NB4 (cell line): Measurements from ENCODE around the gene SMIM23.

ENCODE experiments used
- MAX ChIP-seq: IDR thresholded peaks from 2 replicates; pipeline ENCODE4 v1.6.1; 2011; ENCODE audit warnings: low read depth, low read length
- MYC ChIP-seq: IDR thresholded peaks from 2 replicates; pipeline ENCODE4 v1.6.1; 2011; ENCODE audit warnings: low read depth, low read length
- POLR2A ChIP-seq: IDR thresholded peaks from 2 replicates; pipeline ENCODE4 v1.6.1; 2011; ENCODE audit warnings: mild to moderate bottlenecking; ENCODE audit not compliant: insufficient read length; ENCODE audit errors: extremely low read depth
- TF ChIP-seq, protein P1 (sequence below): IDR thresholded peaks from one replicate; pipeline ENCODE4 v1.5.1; 2012; ENCODE audit warnings: low read depth, low read length

- TF ChIP-seq, protein P1, sequence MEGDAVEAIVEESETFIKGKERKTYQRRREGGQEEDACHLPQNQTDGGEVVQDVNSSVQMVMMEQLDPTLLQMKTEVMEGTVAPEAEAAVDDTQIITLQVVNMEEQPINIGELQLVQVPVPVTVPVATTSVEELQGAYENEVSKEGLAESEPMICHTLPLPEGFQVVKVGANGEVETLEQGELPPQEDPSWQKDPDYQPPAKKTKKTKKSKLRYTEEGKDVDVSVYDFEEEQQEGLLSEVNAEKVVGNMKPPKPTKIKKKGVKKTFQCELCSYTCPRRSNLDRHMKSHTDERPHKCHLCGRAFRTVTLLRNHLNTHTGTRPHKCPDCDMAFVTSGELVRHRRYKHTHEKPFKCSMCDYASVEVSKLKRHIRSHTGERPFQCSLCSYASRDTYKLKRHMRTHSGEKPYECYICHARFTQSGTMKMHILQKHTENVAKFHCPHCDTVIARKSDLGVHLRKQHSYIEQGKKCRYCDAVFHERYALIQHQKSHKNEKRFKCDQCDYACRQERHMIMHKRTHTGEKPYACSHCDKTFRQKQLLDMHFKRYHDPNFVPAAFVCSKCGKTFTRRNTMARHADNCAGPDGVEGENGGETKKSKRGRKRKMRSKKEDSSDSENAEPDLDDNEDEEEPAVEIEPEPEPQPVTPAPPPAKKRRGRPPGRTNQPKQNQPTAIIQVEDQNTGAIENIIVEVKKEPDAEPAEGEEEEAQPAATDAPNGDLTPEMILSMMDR = no peak
- TF ChIP-seq POLR2A = no peak
- TF ChIP-seq MAX = no peak
- TF ChIP-seq MYC = no peak
Observed at GRCh38 chr5:171773106-171773505, 12.5 kb upstream of the SMIM23 start.
